Astrocyte of the spinal cord (primary cell): ENCODE data around the gene ARHGEF39.

ENCODE experiments used
- DNase-seq: peaks from one replicate; pipeline ENCODE4 v3.0.0; 2011; ENCODE audit warnings: low read depth, low spot score
- H3K4me3 ChIP-seq: 2 replicates; pipeline ENCODE4 v1.5.1; 2011; ENCODE audit warnings: low read depth, mild to moderate bottlenecking, low read length, moderate library complexity
- in situ Hi-C: cut with HindIII; loops from 2 replicates; pipeline ENCODE4 v1.10.0; 2017; ENCODE audit warnings: low sequenced_read_pairs
- TF ChIP-seq, protein P1 (sequence below): IDR thresholded peaks from 2 replicates; pipeline ENCODE4 v1.5.1; 2012; ENCODE audit warnings: low read depth, mild to moderate bottlenecking, low read length, inconsistent platforms

Gene ARHGEF39

DNA sequence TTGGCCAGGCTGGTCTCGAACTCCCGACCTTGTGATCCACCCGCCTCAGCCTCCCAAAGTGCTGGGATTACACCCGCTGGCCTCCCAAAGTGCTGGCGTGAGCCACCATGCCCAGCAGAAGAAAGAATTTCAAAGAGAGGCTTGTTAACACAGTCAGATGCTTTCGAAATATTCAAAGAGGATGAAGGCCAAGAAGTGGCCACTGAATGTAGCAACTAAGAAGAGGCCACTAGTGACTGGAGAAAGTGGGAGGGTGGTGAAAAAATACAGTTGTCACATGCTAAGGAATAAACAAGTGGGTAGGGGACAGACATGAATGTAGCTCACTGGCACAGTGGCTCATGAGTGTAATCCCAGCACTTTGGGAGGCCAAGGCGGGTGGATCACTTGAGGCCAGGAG is 37.7 kb upstream of the ARHGEF39 start:
- in situ Hi-C loops = no loop called here
- no peak for DNase-seq
- TF ChIP-seq, protein P1, sequence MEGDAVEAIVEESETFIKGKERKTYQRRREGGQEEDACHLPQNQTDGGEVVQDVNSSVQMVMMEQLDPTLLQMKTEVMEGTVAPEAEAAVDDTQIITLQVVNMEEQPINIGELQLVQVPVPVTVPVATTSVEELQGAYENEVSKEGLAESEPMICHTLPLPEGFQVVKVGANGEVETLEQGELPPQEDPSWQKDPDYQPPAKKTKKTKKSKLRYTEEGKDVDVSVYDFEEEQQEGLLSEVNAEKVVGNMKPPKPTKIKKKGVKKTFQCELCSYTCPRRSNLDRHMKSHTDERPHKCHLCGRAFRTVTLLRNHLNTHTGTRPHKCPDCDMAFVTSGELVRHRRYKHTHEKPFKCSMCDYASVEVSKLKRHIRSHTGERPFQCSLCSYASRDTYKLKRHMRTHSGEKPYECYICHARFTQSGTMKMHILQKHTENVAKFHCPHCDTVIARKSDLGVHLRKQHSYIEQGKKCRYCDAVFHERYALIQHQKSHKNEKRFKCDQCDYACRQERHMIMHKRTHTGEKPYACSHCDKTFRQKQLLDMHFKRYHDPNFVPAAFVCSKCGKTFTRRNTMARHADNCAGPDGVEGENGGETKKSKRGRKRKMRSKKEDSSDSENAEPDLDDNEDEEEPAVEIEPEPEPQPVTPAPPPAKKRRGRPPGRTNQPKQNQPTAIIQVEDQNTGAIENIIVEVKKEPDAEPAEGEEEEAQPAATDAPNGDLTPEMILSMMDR = no peak
- no peak overlapping the region for H3K4me3 ChIP-seq

DNA sequence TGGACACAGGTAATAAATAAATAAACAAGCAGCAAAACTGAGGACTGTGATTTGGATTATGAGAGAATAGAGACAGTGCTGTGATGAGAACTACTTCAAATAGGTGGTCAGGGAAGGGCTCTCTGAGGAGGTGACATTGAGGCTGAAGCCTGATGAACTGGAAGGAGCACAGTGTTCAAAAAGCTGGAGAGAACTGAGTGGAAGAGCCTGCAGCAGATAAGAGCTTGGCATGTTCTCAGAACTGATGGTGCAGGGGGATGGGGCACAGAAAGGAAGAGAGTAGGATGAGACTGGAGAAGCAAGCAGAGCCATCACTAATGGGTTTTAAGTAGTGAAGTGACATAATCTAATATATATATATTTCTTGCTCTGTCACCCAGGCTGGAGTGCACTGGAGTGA is 35.9 kb upstream of the ARHGEF39 start:
- TF ChIP-seq, protein P1 = no peak
- DNase-seq = no peak
- H3K4me3 ChIP-seq = no peak overlapping the region
- in situ Hi-C loops = no loop called here

DNA sequence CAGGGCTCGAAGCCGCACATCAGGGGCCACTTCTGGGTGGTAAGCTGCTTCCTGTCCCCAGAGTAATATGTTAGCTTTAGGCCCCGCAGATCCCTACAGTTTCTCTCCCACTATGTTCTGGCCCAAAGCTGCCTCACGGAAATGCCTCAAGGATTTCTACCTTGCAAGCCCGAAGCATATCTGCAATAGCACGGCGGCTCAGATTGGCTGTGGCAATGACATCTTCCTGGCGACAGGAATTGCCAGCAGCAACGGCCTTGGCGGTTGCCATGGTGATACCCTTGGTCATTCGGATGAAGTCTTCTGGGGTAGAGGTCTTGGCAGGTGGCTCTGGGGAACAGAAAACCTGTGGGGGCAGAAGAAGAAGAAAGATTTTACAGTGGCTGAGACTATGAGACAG is 35.0 kb upstream of the ARHGEF39 start:
- in situ Hi-C loops = no loop called here

DNA sequence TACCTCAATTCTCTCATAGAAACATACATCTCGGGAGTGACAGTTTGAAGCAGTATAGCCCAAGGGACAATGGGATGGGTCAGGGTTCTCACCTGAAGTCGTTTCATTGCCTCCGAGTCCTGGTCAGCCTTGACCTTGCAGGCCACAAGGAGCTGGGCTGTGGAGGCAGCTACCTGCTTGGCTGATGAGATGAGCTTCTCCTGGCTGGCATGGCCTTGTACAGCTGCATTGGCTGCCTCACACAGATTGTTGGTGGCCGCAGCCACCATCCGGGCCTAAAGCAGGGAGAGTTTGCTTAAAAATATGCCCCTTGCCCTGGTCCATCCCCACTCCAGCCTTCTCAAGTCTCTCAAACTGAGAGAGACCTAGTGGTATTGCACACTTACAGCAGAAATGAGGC is 33.2 kb upstream of the ARHGEF39 start:
- TF ChIP-seq, protein P1 = no peak
- H3K4me3 ChIP-seq = no peak overlapping the region
- in situ Hi-C loops = no loop called here

More for the DNA sequence above, 35.0 kb upstream of the ARHGEF39 start:
- TF ChIP-seq, protein P1 = no peak
- no peak overlapping the region for H3K4me3 ChIP-seq
- DNase-seq = no peak

DNA sequence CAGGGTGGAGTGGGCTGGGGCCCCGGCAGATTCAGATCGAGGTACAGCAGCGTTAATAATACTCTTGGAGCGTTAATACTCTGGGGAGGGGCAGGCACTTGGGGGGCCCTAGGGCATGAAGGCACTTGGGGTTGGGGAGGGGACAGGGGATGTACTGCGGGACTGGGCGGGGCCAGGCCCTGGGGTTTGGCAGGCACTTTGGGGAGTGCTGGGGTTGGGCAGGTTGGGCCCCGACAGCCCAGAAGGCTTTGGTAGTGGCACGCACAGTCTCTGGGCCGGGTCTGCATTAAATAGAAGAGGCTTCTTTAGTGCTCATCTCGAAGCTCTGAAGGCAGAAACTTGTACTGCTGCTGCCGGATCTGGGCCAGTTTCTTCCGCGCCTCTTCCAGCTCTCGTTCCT is 32.5 kb upstream of the ARHGEF39 start:
- TF ChIP-seq, protein P1 = no peak
- in situ Hi-C loops = no loop called here
- H3K4me3 ChIP-seq = no peak overlapping the region
- no peak for DNase-seq

More for the DNA sequence above, 33.2 kb upstream of the ARHGEF39 start:
- no peak for DNase-seq

DNA sequence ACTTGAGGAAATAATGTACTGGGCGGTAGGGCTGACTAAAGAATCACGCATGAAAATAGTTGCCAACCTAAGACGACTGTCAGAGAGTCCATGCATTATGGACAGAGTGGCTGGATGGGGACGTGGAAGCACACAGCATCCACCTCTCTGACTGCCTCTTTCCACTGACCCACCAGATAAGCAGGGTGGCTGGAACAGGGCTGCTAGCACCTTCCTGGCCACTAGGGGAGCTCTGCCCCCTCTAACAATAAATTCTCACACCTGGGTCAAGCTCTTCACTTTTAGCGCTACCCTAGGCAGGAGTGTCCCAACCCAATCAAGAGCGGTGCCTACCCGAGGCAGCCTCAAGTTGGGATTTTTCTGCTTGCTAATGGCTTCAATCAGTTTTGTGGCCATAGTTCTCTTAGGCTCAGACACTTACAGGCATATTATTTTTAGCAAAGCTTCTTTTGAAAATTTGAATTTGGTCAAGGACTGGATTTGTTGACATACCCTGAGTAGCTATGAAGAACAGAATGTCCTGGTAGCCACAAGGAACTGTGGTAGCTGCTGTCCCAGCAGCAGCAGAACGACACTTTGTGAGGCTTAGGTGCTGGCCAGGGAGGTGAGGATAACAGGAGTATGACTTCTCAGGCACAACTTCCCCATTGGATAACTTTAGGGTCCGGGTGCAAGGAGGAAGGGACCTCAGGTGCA is 31.7 kb upstream of the ARHGEF39 start:
- TF ChIP-seq, protein P1 = peak; percentile 97
- in situ Hi-C loops = no loop called here
- DNase-seq = peak; percentile 53
- no peak overlapping the region for H3K4me3 ChIP-seq
